ENCODE results near the gene HDGF. TPM values are rescaled to one million over a fixed set of nuclear protein-coding genes. Genes with fewer than 3 reads are reported as not detected.

HDGF gene
- total and polyA plus RNA-seq, 2 donors (not counting 3 experiments of a cell fraction or from before 2014, with no cell fraction given) = 95.1 to 298 TPM

DNA sequence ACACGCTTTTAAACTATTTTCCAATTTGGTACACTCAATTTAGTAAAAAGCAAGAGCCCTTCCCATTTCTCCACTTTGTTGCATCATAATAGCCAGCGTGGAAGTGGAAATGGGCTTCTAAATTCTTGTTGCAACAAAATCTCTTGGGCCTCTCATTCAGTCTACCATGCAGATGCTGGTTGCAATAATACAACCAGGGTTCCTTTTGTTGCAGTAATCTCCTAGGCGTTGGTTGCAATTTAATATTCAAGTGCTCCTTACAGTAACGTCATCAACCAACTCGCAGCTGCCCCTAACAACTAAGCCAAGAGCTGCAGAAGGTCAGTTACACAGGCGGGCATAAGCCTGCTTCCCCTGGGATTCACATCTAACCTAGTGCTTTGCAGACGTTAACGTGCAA lies 2.7 kb upstream of the HDGF start:
- ChIA-PET POLR2A (no interaction called here), CTCF (no interaction called here)
- dilution Hi-C loops (cut with MboI; ENCODE audit: extremely low pct_ligation_motif_present, low sequenced_read_pairs) = no loop called here
- peaks cover 21% of the 10 kb centered on the region for H3K4me1 ChIP-seq (ENCODE audit: control insufficient read depth, extremely low read depth, insufficient read depth, low read length)
- H2AFZ ChIP-seq (ENCODE audit: low read depth, low read length) = no peak overlapping the region
- no peak overlapping the region for H3K4me2 ChIP-seq (ENCODE audit: insufficient read depth, low read length)
- H3K4me3 ChIP-seq (replicated peaks in 1 of 3; ENCODE audit: insufficient read depth in 1 of 3, low read depth in 1 of 3, low read length in 3 of 3) = no peak overlapping the region
- no peak overlapping the region for H3K27ac ChIP-seq (ENCODE audit: insufficient read depth, low read depth, low read length)
- no peaks in the 10 kb centered on the region for H3K36me3 ChIP-seq (ENCODE audit: control insufficient read depth in 2 of 2, extremely low read depth in 1 of 2, insufficient read depth in 2 of 2, low read length in 2 of 2)
- no peak for DNase-seq (ENCODE audit: low read depth, low spot score)
- H4K20me1 ChIP-seq (replicated peaks; ENCODE audit: control insufficient read depth, extremely low read depth, insufficient read depth, low read length) = no peaks in the 10 kb centered on the region
- no peak for TF ChIP-seq GATA2 (IDR thresholded peaks at IDR 0.05; ENCODE audit: insufficient read depth, insufficient read length, low read depth, low read length)
- no peak for TF ChIP-seq FOS (IDR thresholded peaks at IDR 0.05; ENCODE audit: borderline replicate concordance, insufficient read depth, low read length)
- TF ChIP-seq, protein P1, sequence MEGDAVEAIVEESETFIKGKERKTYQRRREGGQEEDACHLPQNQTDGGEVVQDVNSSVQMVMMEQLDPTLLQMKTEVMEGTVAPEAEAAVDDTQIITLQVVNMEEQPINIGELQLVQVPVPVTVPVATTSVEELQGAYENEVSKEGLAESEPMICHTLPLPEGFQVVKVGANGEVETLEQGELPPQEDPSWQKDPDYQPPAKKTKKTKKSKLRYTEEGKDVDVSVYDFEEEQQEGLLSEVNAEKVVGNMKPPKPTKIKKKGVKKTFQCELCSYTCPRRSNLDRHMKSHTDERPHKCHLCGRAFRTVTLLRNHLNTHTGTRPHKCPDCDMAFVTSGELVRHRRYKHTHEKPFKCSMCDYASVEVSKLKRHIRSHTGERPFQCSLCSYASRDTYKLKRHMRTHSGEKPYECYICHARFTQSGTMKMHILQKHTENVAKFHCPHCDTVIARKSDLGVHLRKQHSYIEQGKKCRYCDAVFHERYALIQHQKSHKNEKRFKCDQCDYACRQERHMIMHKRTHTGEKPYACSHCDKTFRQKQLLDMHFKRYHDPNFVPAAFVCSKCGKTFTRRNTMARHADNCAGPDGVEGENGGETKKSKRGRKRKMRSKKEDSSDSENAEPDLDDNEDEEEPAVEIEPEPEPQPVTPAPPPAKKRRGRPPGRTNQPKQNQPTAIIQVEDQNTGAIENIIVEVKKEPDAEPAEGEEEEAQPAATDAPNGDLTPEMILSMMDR (IDR thresholded peaks at IDR 0.05; ENCODE audit: extremely low read depth in 1 of 2, insufficient read depth in 1 of 2, low read depth in 1 of 2, low read length in 2 of 2) = no peak
- no peak for TF ChIP-seq POLR2A (IDR thresholded peaks at IDR 0.05; ENCODE audit: low read depth, low read length)
- no peak for TF ChIP-seq JUN (IDR thresholded peaks at IDR 0.05; ENCODE audit: borderline replicate concordance, insufficient read depth, insufficient read length, low read depth)
- no peak for TF ChIP-seq POLR2AphosphoS5 (IDR thresholded peaks at IDR 0.05; ENCODE audit: insufficient read depth, low read depth, low read length)
- TF ChIP-seq MYC (IDR thresholded peaks at IDR 0.05; ENCODE audit: low read depth, low read length) = no peak
- no peaks in the 10 kb centered on the region for H3K27me3 ChIP-seq (ENCODE audit: control insufficient read depth in 2 of 2, insufficient read depth in 2 of 2, low read length in 2 of 2)
- no peaks in the 10 kb centered on the region for H3K9me1 ChIP-seq (replicated peaks; ENCODE audit: control insufficient read depth, extremely low read depth, insufficient read depth, low read length)
- intact Hi-C loops (cut with micrococcal nuclease) = no loop called here
- BruUV-seq (replicated peaks) = no TSS peak
- no peaks in the 10 kb centered on the region for H3K9me3 ChIP-seq (replicated peaks; ENCODE audit: control insufficient read depth, insufficient read depth, low read length)
- no peak for FAIRE-seq
- H3K9ac ChIP-seq (replicated peaks; ENCODE audit: extremely low read depth, insufficient read depth, low read length) = no peak overlapping the region
- peaks cover 30% of the 10 kb centered on the region for H3K79me2 ChIP-seq (ENCODE audit: control insufficient read depth, insufficient read depth, low read length)

Measured in endothelial cell of umbilical vein (primary cell).